Tibial nerve (tissue), 4 donors: ENCODE data around the gene MBD3L2B. TPM values are rescaled to one million over a fixed set of nuclear protein-coding genes. Genes with fewer than 3 reads are reported as not detected.

Experiments
- DNase-seq, 2 donors: peaks; one replicate each; pipeline ENCODE4 v3.0.0-alpha.2; 2019; ENCODE audit warnings: low spot score in 2 of 2
- H3K27ac ChIP-seq, 4 donors: fragments of 200-600 bp; sonication (generic) in 3 of 4; one replicate each; pipeline ENCODE4 v1.5.1; 2017 to 2019; ENCODE audit warnings: mild to moderate bottlenecking in 1 of 4
- H3K27me3 ChIP-seq, 2 donors: fragments of 200-600 bp; sonication (generic) in 1 of 2; one replicate each; pipeline versions ENCODE4 v1.5.1 to v1.6.0; 2017 to 2019
- H3K36me3 ChIP-seq, 3 donors: fragments of 200-600 bp; sonication (generic); one replicate each; pipeline ENCODE4 v1.5.1; 2018 to 2019
- H3K4me1 ChIP-seq, 4 donors: fragments of 200-600 bp; sonication (generic) in 3 of 4; one replicate each; pipeline ENCODE4 v1.5.1; 2017 to 2019
- H3K4me3 ChIP-seq, 4 donors: fragments of 200-600 bp; sonication (generic) in 3 of 4; one replicate each; pipeline ENCODE4 v1.5.1; 2017 to 2019; ENCODE audit warnings: mild to moderate bottlenecking in 1 of 4, moderate library complexity in 1 of 4
- H3K9me3 ChIP-seq, 4 donors: fragments of 200-600 bp; sonication (generic) in 3 of 4; one replicate each; pipeline ENCODE4 v1.5.1; 2017 to 2019
- CTCF ChIP-seq, 5 experiments: fragments of 200-600 bp in 3 of 5; fragments of 450-650 bp in 2 of 5; sonication (generic) in 3 of 5; IDR thresholded peaks; one replicate each; pipeline ENCODE4 v1.5.1; 2016 to 2019; ENCODE audit warnings: antibody characterized with exemption in 5 of 5, mild to moderate bottlenecking in 3 of 5, moderate library complexity in 2 of 5
- EP300 ChIP-seq, 2 donors: sonication (generic); formaldehyde crosslinking; IDR thresholded peaks; one replicate each; pipeline ENCODE4 v1.6.1; 2017; ENCODE audit warnings: antibody characterized with exemption in 2 of 2, mild to moderate bottlenecking in 1 of 2
- POLR2A ChIP-seq, 2 donors: fragments of 450-650 bp; IDR thresholded peaks; one replicate each; pipeline ENCODE4 v1.6.1; 2017; ENCODE audit warnings: antibody characterized with exemption in 2 of 2, mild to moderate bottlenecking in 2 of 2, moderate library complexity in 2 of 2
- WGBS, 2 donors: methylation state at CpG; one replicate each; pipeline ENCODE4 v1.1.5; 2018; 5-methylcytosine and 5-hydroxymethylcytosine counted together
- total RNA-seq, 4 donors: library from RNA; depleted of rRNA; stranded (reverse); fragments of >200 nt; gene quantifications; one replicate each; pipeline ENCODE4 v1.1.0, GENCODE V29; 2016

Gene MBD3L2B
- total RNA-seq, 4 donors from 2014 or later, result not detected

GRCh38 chr19:7007859-7008258 lies 13.4 kb downstream of the MBD3L2B start:
- Histone ChIP-seq H3K4me1 (no peaks in the 10 kb centered on the region), H3K27ac (no peak overlapping the region), H3K27me3 (no peaks in the 10 kb centered on the region), H3K9me3 (peaks cover 0 to 11% (median 0%) of the 10 kb centered on the region in 4 donors), H3K36me3 (no peaks in the 10 kb centered on the region), H3K4me3 (no peak overlapping the region)
- WGBS, 2 donors, result 46 to 56% methylated on average over 4 of the region's 4 CpGs
- TF ChIP-seq CTCF (IDR thresholded peaks at IDR 0.05) (no peak), EP300 (IDR thresholded peaks at IDR 0.05) (no peak), POLR2A (IDR thresholded peaks at IDR 0.05) (no peak)
- DNase-seq, result no peak

GRCh38 chr19:7006135-7006704 lies 15.0 kb downstream of the MBD3L2B start:
- H3K27ac ChIP-seq, result no peak overlapping the region
- DNase-seq, result no peak
- WGBS, 2 donors, result 78 to 84% methylated on average over 6 to 11 of the region's 11 CpGs
- H3K4me1 ChIP-seq, result no peaks in the 10 kb centered on the region
- H3K4me3 ChIP-seq, result no peak overlapping the region
- peaks cover 0 to 9% (median 0%) of the 10 kb centered on the region in 4 donors for H3K9me3 ChIP-seq
- no peaks in the 10 kb centered on the region for H3K27me3 ChIP-seq
- TF ChIP-seq EP300 (IDR thresholded peaks at IDR 0.05) (no peak), CTCF (IDR thresholded peaks at IDR 0.05) (no peak), POLR2A (IDR thresholded peaks at IDR 0.05) (no peak)
- H3K36me3 ChIP-seq, result no peaks in the 10 kb centered on the region

- H3K9me3 ChIP-seq, result peaks cover 0 to 9% (median 0%) of the 10 kb centered on the region in 4 donors
- H3K4me1 ChIP-seq, result no peaks in the 10 kb centered on the region
- DNase-seq, result no peak
Observed at GRCh38 chr19:7004313-7004931, 16.8 kb downstream of the MBD3L2B start.

GRCh38 chr19:7000816-7001215 lies 20.4 kb downstream of the MBD3L2B start:
- WGBS, 2 donors, result 38 to 67% methylated on average over 1 of the region's 1 CpG
- Histone ChIP-seq H3K9me3 (peaks cover 0 to 3% (median 0%) of the 10 kb centered on the region in 4 donors), H3K4me1 (no peaks in the 10 kb centered on the region), H3K36me3 (no peaks in the 10 kb centered on the region), H3K27me3 (no peaks in the 10 kb centered on the region), H3K27ac (no peak overlapping the region), H3K4me3 (no peak overlapping the region)
- DNase-seq, result no peak
- TF ChIP-seq CTCF (IDR thresholded peaks at IDR 0.05), result no peak

More at GRCh38 chr19:7004313-7004931, 16.8 kb downstream of the MBD3L2B start:
- no peaks in the 10 kb centered on the region for H3K36me3 ChIP-seq
- no peak overlapping the region for H3K4me3 ChIP-seq
- WGBS, 2 donors, result 86 to 93% methylated on average over 18 of the region's 18 CpGs
- H3K27ac ChIP-seq, result no peak overlapping the region
- no peaks in the 10 kb centered on the region for H3K27me3 ChIP-seq
- TF ChIP-seq POLR2A (IDR thresholded peaks at IDR 0.05) (no peak), CTCF (IDR thresholded peaks at IDR 0.05) (no peak), EP300 (IDR thresholded peaks at IDR 0.05) (no peak)

- H3K9me3 ChIP-seq, result peaks cover 0 to 3% (median 0%) of the 10 kb centered on the region in 4 donors
- no peaks in the 10 kb centered on the region for H3K36me3 ChIP-seq
- no peaks in the 10 kb centered on the region for H3K4me1 ChIP-seq
- no peak for DNase-seq
- TF ChIP-seq EP300 (IDR thresholded peaks at IDR 0.05) (no peak), CTCF (IDR thresholded peaks at IDR 0.05) (no peak), POLR2A (IDR thresholded peaks at IDR 0.05) (no peak)
- no peak overlapping the region for H3K27ac ChIP-seq
- no peaks in the 10 kb centered on the region for H3K27me3 ChIP-seq
- 57 to 63% methylated on average over 3 of the region's 3 CpGs for WGBS, 2 donors
- H3K4me3 ChIP-seq, result no peak overlapping the region
Observed at GRCh38 chr19:7000333-7000732, 20.9 kb downstream of the MBD3L2B start.
